MCF 10A (cell line): ENCODE measurements around the gene SRD5A1. TPM values are rescaled to one million over a fixed set of nuclear protein-coding genes. Genes with fewer than 3 reads are reported as not detected.

Experiments used
- BruUV-seq: library from RNA; stranded (reverse); fragments of 400-500 nt; replicated peaks from 2 replicates; lab custom pipeline; 2021; lab: Mats Ljungman, UMichigan
- CTCF ChIA-PET: fragments of 300-600 bp; sonication (Branson Sonifier 250); formaldehyde crosslinking; extraction: SDS; loops from one replicate; lab custom pipeline; 2021; ENCODE audit warnings: antibody characterized with exemption, inconsistent platforms; lab: Yijun Ruan, JAX
- POLR2A ChIA-PET: fragments of 300-600, 350-650 bp; sonication (Branson Sonifier 250); formaldehyde crosslinking; extraction: SDS; loops from one replicate; lab custom pipeline; 2020; ENCODE audit warnings: antibody characterized with exemption, inconsistent platforms; lab: Yijun Ruan, JAX
- DNase-seq: peaks from one replicate; pipeline ENCODE4 v3.0.0-alpha.2; 2018; ENCODE audit not compliant: unreplicated experiment
- H3K27ac Mint-ChIP-seq: one replicate; pipeline ENCODE4 v1.8.0; 2022; ENCODE audit warnings: mild to moderate bottlenecking, low read depth, mixed read lengths; ENCODE audit not compliant: unreplicated experiment
- H3K27me3 Mint-ChIP-seq: one replicate; pipeline ENCODE4 v1.8.0; 2022; ENCODE audit warnings: mixed read lengths; ENCODE audit not compliant: insufficient read depth, unreplicated experiment
- H3K36me3 Mint-ChIP-seq: one replicate; pipeline ENCODE4 v1.8.0; 2022; ENCODE audit warnings: mild to moderate bottlenecking, moderate library complexity, mixed read lengths; ENCODE audit not compliant: insufficient read depth, unreplicated experiment
- H3K4me1 Mint-ChIP-seq: one replicate; pipeline ENCODE4 v1.8.0; 2022; ENCODE audit warnings: mixed read lengths; ENCODE audit not compliant: insufficient read depth, unreplicated experiment
- H3K4me3 Mint-ChIP-seq: one replicate; pipeline ENCODE4 v1.8.0; 2022; ENCODE audit warnings: mild to moderate bottlenecking, moderate library complexity, mixed read lengths; ENCODE audit not compliant: unreplicated experiment
- H3K9me3 Mint-ChIP-seq: one replicate; pipeline ENCODE4 v1.8.0; 2022; ENCODE audit warnings: mixed read lengths; ENCODE audit not compliant: unreplicated experiment
- CTCF ChIP-seq: fragments of 200-600 bp; IDR thresholded peaks from one replicate; pipeline ENCODE4 v1.8.0; 2022; ENCODE audit warnings: antibody characterized with exemption, mild to moderate bottlenecking; ENCODE audit not compliant: unreplicated experiment
- intact Hi-C: fragments of 100-400 bp; cut with micrococcal nuclease; formaldehyde crosslinking; loops from 2 replicates; pipeline ENCODE4 v1.14.1; 2022
- total RNA-seq: library from RNA; stranded (reverse); gene quantifications from 2 replicates; pipeline ENCODE4 v1.2.3, GENCODE V29; 2022

Gene SRD5A1
- total RNA-seq, 1 experiment from 2014 or later: 12.4 TPM

DNA sequence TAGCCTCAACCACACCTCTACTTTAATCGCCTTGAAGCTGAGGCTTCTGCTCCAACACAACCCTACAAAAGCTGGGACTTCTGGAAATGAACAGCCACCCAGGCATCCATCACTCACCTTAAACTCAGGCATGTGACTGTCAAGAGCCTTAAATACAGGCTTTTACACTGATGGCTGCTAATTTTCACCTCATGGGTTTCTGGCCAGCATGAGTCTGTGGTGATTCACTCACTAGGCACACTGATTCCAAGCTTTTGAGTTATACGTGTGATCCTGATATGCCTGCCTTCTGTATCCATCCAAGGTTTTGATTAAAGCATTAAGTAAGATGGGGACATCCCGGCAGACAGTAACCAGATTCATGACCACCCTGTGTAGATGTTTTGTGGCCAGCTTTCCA lies 9.3 kb upstream of the SRD5A1 start:
- H3K27me3 Mint-ChIP-seq: no peaks in the 10 kb centered on the region
- TF ChIP-seq CTCF: no peak
- CTCF ChIA-PET: interaction anchor here (0.7 to 1.8 kb wide), 4 partner anchors 12 to 1127 kb away, joined by 3 to 9 read pairs (median 5); no protein-coding TSS in a partner anchor
- H3K36me3 Mint-ChIP-seq: peaks cover 91% of the 10 kb centered on the region
- POLR2A ChIA-PET: interaction anchor here (1.9 kb wide), 1 partner anchor 9 kb away, joined by 8 read pairs; the partner anchor contains the start of genes NSUN2 and SRD5A1
- BruUV-seq: no TSS peak
- peak overlapping the region; percentile 53 for H3K27ac Mint-ChIP-seq
- H3K4me1 Mint-ChIP-seq: peaks cover 11% of the 10 kb centered on the region
- no peak for DNase-seq
- H3K4me3 Mint-ChIP-seq: no peak overlapping the region
- intact Hi-C loops: no loop called here
- H3K9me3 Mint-ChIP-seq: no peaks in the 10 kb centered on the region

- TF ChIP-seq CTCF: no peak
- peaks cover 87% of the 10 kb centered on the region for H3K36me3 Mint-ChIP-seq
- BruUV-seq: no TSS peak
- intact Hi-C loops: no loop called here
- ChIA-PET POLR2A (no interaction called here), CTCF (interaction anchor here (1.3 kb wide), 1 partner anchor 120 kb away, joined by 3 read pairs; no protein-coding TSS in a partner anchor)
- DNase-seq: no peak
- H3K27me3 Mint-ChIP-seq: no peaks in the 10 kb centered on the region
- peaks cover 16% of the 10 kb centered on the region for H3K4me1 Mint-ChIP-seq
- H3K4me3 Mint-ChIP-seq: no peak overlapping the region
- no peaks in the 10 kb centered on the region for H3K9me3 Mint-ChIP-seq
- H3K27ac Mint-ChIP-seq: no peak overlapping the region
These were observed 6.7 kb upstream of the SRD5A1 start for GRCh38 chr5:6626508-6626907.

GRCh38 chr5:6631441-6631840 lies 1.8 kb upstream of the SRD5A1 start:
- ChIA-PET POLR2A (interaction anchor here (0.9 to 3.2 kb wide), 4 partner anchors 13 to 114 kb away, joined by 3 to 14 read pairs (median 12); no protein-coding TSS in a partner anchor), CTCF (interaction anchor here (1.3 to 3.3 kb wide), 3 partner anchors 13 to 114 kb away, joined by 4 to 26 read pairs (median 6); no protein-coding TSS in a partner anchor)
- no peak for DNase-seq
- H3K36me3 Mint-ChIP-seq: peaks cover 45% of the 10 kb centered on the region
- peak overlapping the region; percentile 96 for H3K4me3 Mint-ChIP-seq
- H3K4me1 Mint-ChIP-seq: peaks cover 21% of the 10 kb centered on the region
- H3K9me3 Mint-ChIP-seq: no peaks in the 10 kb centered on the region
- no peaks in the 10 kb centered on the region for H3K27me3 Mint-ChIP-seq
- peak overlapping the region; percentile 46 for H3K27ac Mint-ChIP-seq
- intact Hi-C loops: loop anchor here (5.0 kb wide), 1 partner anchor 101 kb away; no protein-coding TSS in a partner anchor
- no peak for TF ChIP-seq CTCF
- BruUV-seq: no TSS peak

DNA sequence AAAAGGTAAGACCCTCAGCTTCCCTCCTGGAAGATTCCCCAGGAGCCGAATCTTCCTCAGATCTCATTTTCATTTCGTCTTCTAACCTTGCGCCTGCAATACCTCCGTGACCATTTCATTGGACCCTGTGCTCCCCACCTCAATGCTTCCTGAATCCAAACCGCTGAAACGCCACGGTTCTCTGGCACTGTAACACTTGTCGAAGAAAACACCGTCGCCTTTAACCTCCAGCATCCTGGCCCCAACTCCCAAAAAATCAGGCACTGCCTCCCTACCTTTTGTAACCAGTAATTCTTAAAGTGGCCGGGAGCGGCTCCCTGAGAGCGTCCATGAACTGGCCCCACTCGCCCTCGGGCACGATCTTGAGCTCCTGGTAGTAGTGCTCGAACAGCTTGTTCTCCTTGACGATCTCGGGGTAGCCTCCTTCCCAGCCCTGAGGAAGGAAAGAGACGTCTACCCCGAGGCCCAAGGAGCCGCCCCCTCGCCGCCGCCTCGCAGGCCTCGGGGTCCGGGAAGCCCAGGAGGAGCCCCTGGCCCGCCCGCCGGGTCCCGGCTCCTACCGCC lies 834 bp upstream of the SRD5A1 start:
- peak; percentile 51 for DNase-seq
- no peaks in the 10 kb centered on the region for H3K9me3 Mint-ChIP-seq
- ChIA-PET POLR2A (interaction anchor here (0.6 to 5.6 kb wide), 22 partner anchors 8 to 1237 kb away, joined by 3 to 53 read pairs (median 5); partner anchors contain the start of genes FASTKD3, ICE1, MED10 and MTRR), CTCF (interaction anchor here (0.5 to 3.3 kb wide), 13 partner anchors 14 to 1732 kb away, joined by 3 to 26 read pairs (median 4); no protein-coding TSS in a partner anchor)
- H3K4me1 Mint-ChIP-seq: peaks cover 30% of the 10 kb centered on the region
- H3K27me3 Mint-ChIP-seq: no peaks in the 10 kb centered on the region
- no peak for TF ChIP-seq CTCF
- TSS peak; percentile 34 for BruUV-seq
- H3K36me3 Mint-ChIP-seq: peaks cover 40% of the 10 kb centered on the region
- H3K27ac Mint-ChIP-seq: peak overlapping the region; percentile 95
- intact Hi-C loops: loop anchor here (2.0 to 5.0 kb wide), 2 partner anchors 100 to 112 kb away; no protein-coding TSS in a partner anchor
- H3K4me3 Mint-ChIP-seq: peak overlapping the region; percentile 96
